Hepatic stellate cell (primary cell): ENCODE measurements around the gene WFDC10B.
"Not testable (repeated sequence)": the region's sequence is repeated elsewhere in the genome, so short reads cannot be mapped to it uniquely, and the experiment has no call there.

Experiments used
- DNase-seq: peaks from one replicate; pipeline ENCODE4 v3.0.0; 2011; ENCODE audit warnings: low spot score

The WFDC10B gene

DNA sequence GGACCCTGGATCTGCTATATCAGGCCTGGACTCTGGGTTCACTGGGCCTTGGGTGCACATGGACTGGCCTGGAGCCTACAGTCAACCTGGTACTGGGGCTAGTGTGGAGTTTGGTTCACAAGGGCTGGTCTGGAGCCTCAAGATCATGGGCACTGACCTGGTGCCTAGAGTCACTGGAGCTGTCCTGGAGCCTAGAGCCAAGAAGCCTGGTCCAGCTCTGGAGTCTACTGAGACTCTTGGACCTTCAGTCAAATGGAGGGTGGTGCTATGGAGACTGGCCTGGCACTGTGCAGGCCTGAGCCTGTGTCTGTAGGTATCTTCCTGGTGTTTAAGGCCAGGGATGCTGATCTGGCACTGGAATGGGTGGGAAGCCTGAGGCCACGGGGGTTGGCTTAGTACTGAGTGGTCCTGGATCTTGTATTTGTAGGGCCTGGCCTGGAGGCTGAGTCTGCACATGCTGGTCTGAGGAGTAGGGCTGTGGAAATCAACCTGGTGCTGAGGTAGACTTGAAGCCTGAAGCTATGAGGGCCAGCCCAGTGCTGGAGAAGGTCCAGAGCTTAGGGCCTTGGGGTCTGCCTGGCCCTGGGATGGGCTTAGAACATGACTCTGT is 57.3 kb downstream of the WFDC10B start:
- no peak for DNase-seq

DNA sequence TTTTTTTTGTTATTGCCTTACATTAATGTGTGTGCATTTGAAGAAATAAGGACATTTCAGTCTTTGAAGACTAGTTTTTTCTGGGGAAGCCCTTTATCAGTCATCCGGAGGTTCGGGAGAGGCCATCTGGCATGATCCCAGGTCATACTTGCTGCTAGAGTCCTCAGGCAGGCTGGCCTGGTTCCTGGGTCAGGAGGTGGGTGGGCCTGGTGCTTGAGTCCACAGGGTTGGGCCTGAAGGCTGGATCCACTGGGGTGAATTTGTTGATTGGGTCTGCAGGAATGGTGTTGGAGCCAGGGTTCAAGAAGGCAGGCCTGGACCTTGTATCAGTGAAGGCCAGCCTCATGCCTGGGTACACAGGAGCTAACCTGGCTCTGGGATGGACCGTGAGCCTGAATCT is 57.9 kb downstream of the WFDC10B start:
- DNase-seq, result no peak

- DNase-seq, result not testable (repeated sequence)
These were observed 59.0 kb downstream of the WFDC10B start for GRCh38 chr20:45645869-45646268.

- not testable (repeated sequence) for DNase-seq
These were observed 63.7 kb downstream of the WFDC10B start for GRCh38 chr20:45641076-45641475.

DNA sequence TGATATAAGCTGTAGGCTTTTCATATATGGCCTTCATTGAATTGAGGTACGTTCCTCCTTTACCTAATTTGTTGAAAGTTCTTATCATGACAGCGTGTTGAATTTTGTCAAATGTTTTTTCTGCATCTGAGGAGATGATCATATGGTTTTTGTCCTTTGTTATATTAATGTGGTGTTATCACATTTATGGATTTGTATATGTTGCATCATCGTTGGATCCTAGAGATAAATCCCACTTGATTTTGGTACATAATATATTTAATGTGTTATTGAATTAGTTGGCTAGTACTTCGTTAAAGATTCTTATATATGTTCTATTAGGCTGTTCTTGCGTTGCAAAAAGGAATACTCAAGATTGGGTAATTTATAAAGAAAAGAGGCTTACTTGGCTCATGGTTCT is 65.1 kb downstream of the WFDC10B start:
- DNase-seq, result no peak

GRCh38 chr20:45636513-45636912 is 68.3 kb downstream of the WFDC10B start:
- no peak for DNase-seq
